Hepatocyte (in vitro differentiated cells): ENCODE results near the gene PCBP1. TPM values are rescaled to one million over a fixed set of nuclear protein-coding genes. Genes with fewer than 3 reads are reported as not detected.

Source experiments
- DNase-seq: peaks from one replicate; pipeline ENCODE4 v3.0.0-alpha.2; 2016; ENCODE audit warnings: low spot score
- H2AFZ ChIP-seq: fragments of 200-600 bp; sonication (generic); 2 replicates; pipeline ENCODE4 v1.6.0; 2016; ENCODE audit warnings: antibody characterized with exemption, mild to moderate bottlenecking
- H3K27ac ChIP-seq: fragments of 200-600 bp; sonication (generic); 2 replicates; pipeline ENCODE4 v1.5.1; 2016; ENCODE audit warnings: mild to moderate bottlenecking
- H3K27me3 ChIP-seq: fragments of 200-600 bp; sonication (generic); 2 replicates; pipeline ENCODE4 v1.6.1; 2016
- H3K36me3 ChIP-seq: fragments of 200-600 bp; sonication (generic); replicated peaks from 2 replicates; pipeline ENCODE4 v1.5.1; 2016; ENCODE audit warnings: low read depth; ENCODE audit not compliant: insufficient read depth
- H3K4me1 ChIP-seq: fragments of 200-600 bp; sonication (generic); 2 replicates; pipeline ENCODE4 v1.5.1; 2016; ENCODE audit warnings: mild to moderate bottlenecking, moderate library complexity; ENCODE audit not compliant: insufficient read depth
- H3K4me2 ChIP-seq: fragments of 200-600 bp; sonication (generic); 2 replicates; pipeline ENCODE4 v1.6.0; 2016
- H3K4me3 ChIP-seq: fragments of 200-600 bp; sonication (generic); 2 replicates; pipeline ENCODE4 v1.5.1; 2016; ENCODE audit warnings: mild to moderate bottlenecking
- H3K79me2 ChIP-seq: fragments of 200-600 bp; sonication (generic); 2 replicates; pipeline ENCODE4 v1.6.0; 2017; ENCODE audit warnings: mild to moderate bottlenecking
- H3K9me2 ChIP-seq: fragments of 200-600 bp; sonication (generic); replicated peaks from 2 replicates; pipeline ENCODE4 v1.6.0; 2017; ENCODE audit warnings: mild to moderate bottlenecking; ENCODE audit not compliant: insufficient read depth
- H3K9me3 ChIP-seq: fragments of 200-600 bp; sonication (generic); 2 replicates; pipeline ENCODE4 v1.5.1; 2016; ENCODE audit warnings: low read depth, mild to moderate bottlenecking
- H4K20me1 ChIP-seq: fragments of 200-600 bp; sonication (generic); 2 replicates; pipeline ENCODE4 v1.6.0; 2016; ENCODE audit warnings: mild to moderate bottlenecking; ENCODE audit not compliant: insufficient read depth, poor library complexity, severe bottlenecking
- CTCF ChIP-seq: fragments of 200-600 bp; sonication (generic); IDR thresholded peaks from 2 replicates; pipeline ENCODE4 v1.5.1; 2016; ENCODE audit warnings: antibody characterized with exemption, mild to moderate bottlenecking; ENCODE audit not compliant: poor library complexity
- EZH2 ChIP-seq: fragments of 200-600 bp; sonication (generic); IDR thresholded peaks from 2 replicates; pipeline ENCODE4 v1.6.1; 2016; ENCODE audit warnings: antibody characterized with exemption, mild to moderate bottlenecking, borderline replicate concordance
- EZH2phosphoT487 ChIP-seq: fragments of 200-600 bp; sonication (generic); IDR thresholded peaks from one replicate; pipeline ENCODE4 v1.6.1; 2018; ENCODE audit warnings: antibody characterized with exemption, mild to moderate bottlenecking, low read depth, moderate library complexity; ENCODE audit not compliant: unreplicated experiment, severe bottlenecking
- WGBS: methylation state at CpG from one replicate; pipeline ENCODE4 v1.1.6; 2016; ENCODE audit warnings: low lambda C conversion rate; ENCODE audit errors: missing lambda C conversion rate; 5-methylcytosine and 5-hydroxymethylcytosine counted together
- polyA plus RNA-seq: library from polyadenylated mRNA; unstranded; fragments of >200 nt; fragmentation: Nextera tagmentation; extraction: Ambion mirVana; gene quantifications from 2 replicates; pipeline ENCODE4 v1.2.1, GENCODE V29; 2016
- total RNA-seq: library from RNA; depleted of rRNA; stranded (reverse); fragments of >200 nt; gene quantifications from 2 replicates; pipeline ENCODE4 v1.2.3, GENCODE V29; 2014

PCBP1 gene
- total and polyA plus RNA-seq, 2 experiments from 2014 or later, result 97.1 to 183 TPM

GRCh38 chr2:70080610-70081200, 6.6 kb upstream of the PCBP1 start:
- Histone ChIP-seq H3K4me2 (no peak overlapping the region), H3K27ac (peak overlapping the region; percentile 49), H4K20me1 (no peaks in the 10 kb centered on the region), H3K36me3 (no peaks in the 10 kb centered on the region), H3K79me2 (peaks cover 15% of the 10 kb centered on the region), H3K9me3 (no peaks in the 10 kb centered on the region), H3K4me3 (no peak overlapping the region), H3K27me3 (no peaks in the 10 kb centered on the region), H2AFZ (no peak overlapping the region), H3K9me2 (no peaks in the 10 kb centered on the region), H3K4me1 (peaks cover 22% of the 10 kb centered on the region)
- 95% methylated on average over 3 of the region's 3 CpGs for WGBS
- TF ChIP-seq EZH2 (no peak), CTCF (no peak), EZH2phosphoT487 (no peak)
- DNase-seq, result no peak

GRCh38 chr2:70081221-70081620, 6.1 kb upstream of the PCBP1 start:
- H3K9me3 ChIP-seq, result no peaks in the 10 kb centered on the region
- H3K4me1 ChIP-seq, result peaks cover 27% of the 10 kb centered on the region
- no peak for DNase-seq
- H3K4me2 ChIP-seq, result no peak overlapping the region
- 95% methylated on average over 5 of the region's 5 CpGs for WGBS
- peaks cover 15% of the 10 kb centered on the region for H3K79me2 ChIP-seq
- H3K36me3 ChIP-seq, result no peaks in the 10 kb centered on the region
- peak overlapping the region; percentile 49 for H3K27ac ChIP-seq
- no peak overlapping the region for H2AFZ ChIP-seq
- TF ChIP-seq EZH2 (no peak), EZH2phosphoT487 (no peak), CTCF (no peak)
- no peaks in the 10 kb centered on the region for H4K20me1 ChIP-seq
- no peak overlapping the region for H3K4me3 ChIP-seq
- no peaks in the 10 kb centered on the region for H3K9me2 ChIP-seq
- no peaks in the 10 kb centered on the region for H3K27me3 ChIP-seq

- DNase-seq, result peak; percentile 71
These were observed 3.7 kb upstream of the PCBP1 start for GRCh38 chr2:70083344-70084156.

More at GRCh38 chr2:70083344-70084156, 3.7 kb upstream of the PCBP1 start:
- peaks cover 30% of the 10 kb centered on the region for H3K4me1 ChIP-seq
- H3K79me2 ChIP-seq, result peaks cover 26% of the 10 kb centered on the region
- H4K20me1 ChIP-seq, result no peaks in the 10 kb centered on the region
- no peaks in the 10 kb centered on the region for H3K27me3 ChIP-seq
- H3K27ac ChIP-seq, result peak overlapping the region; percentile 100
- TF ChIP-seq CTCF, result no peak
- no peak for TF ChIP-seq EZH2
- no peak for TF ChIP-seq EZH2phosphoT487
- 71% methylated on average over 8 of the region's 8 CpGs for WGBS
- peaks cover under 1% of the 10 kb centered on the region for H3K36me3 ChIP-seq
- H3K4me2 ChIP-seq, result peak overlapping the region; percentile 88
- H3K4me3 ChIP-seq, result no peak overlapping the region
- no peaks in the 10 kb centered on the region for H3K9me3 ChIP-seq
- H3K9me2 ChIP-seq, result no peaks in the 10 kb centered on the region
- H2AFZ ChIP-seq, result no peak overlapping the region
